Stimulated activated naive CD8-positive, alpha-beta T cell treated with anti-CD3 and anti-CD28 coated beads, Interleukin-15, amount 100 ng/mL, for 72 hours (primary cell): ENCODE measurements around the gene CCDC88B.

Experiments
- ATAC-seq: fragments of 150-1000 bp; cut with Tn5 transposase; 2 replicates; pipeline ENCODE4 v1.10.0; 2021; ENCODE audit warnings: mild to moderate bottlenecking, moderate library complexity
- DNase-seq, 2 donors: peaks; one replicate each; pipeline ENCODE4 v3.0.0; 2021 to 2022
- H3K27ac Mint-ChIP-seq, 2 donors: one replicate each; pipeline ENCODE4 v1.8.0; 2022; ENCODE audit warnings: mild to moderate bottlenecking in 2 of 2, mixed read lengths in 2 of 2, moderate library complexity in 2 of 2
- H3K27me3 Mint-ChIP-seq: one replicate; pipeline ENCODE4 v1.8.0; 2022; ENCODE audit warnings: mixed read lengths
- H3K4me1 Mint-ChIP-seq: one replicate; pipeline ENCODE4 v1.8.0; 2022; ENCODE audit warnings: mild to moderate bottlenecking, mixed read lengths
- H3K4me3 Mint-ChIP-seq, 2 donors: one replicate each; pipeline ENCODE4 v1.8.0; 2022; ENCODE audit warnings: mild to moderate bottlenecking in 2 of 2, mixed read lengths in 2 of 2, moderate library complexity in 1 of 2
- H3K9me3 Mint-ChIP-seq, 2 donors: one replicate each; pipeline ENCODE4 v1.8.0; 2022; ENCODE audit warnings: mixed read lengths in 2 of 2

Gene CCDC88B

GRCh38 chr11:64343767-64344559 lies 4.0 kb downstream of the CCDC88B start:
- Mint-ChIP-seq H3K9me3 (no peaks in the 10 kb centered on the region), H3K27me3 (no peaks in the 10 kb centered on the region), H3K27ac (no peak overlapping the region), H3K4me1 (peaks cover 52% of the 10 kb centered on the region), H3K4me3 (no peak overlapping the region)
- DNase-seq = no peak
- no peak for ATAC-seq

GRCh38 chr11:64344787-64345186 lies 4.8 kb downstream of the CCDC88B start:
- no peaks in the 10 kb centered on the region for H3K27me3 Mint-ChIP-seq
- DNase-seq (no peak), ATAC-seq (no peak)
- peaks cover 44% of the 10 kb centered on the region for H3K4me1 Mint-ChIP-seq
- no peak overlapping the region for H3K4me3 Mint-ChIP-seq
- H3K27ac Mint-ChIP-seq = no peak overlapping the region
- no peaks in the 10 kb centered on the region for H3K9me3 Mint-ChIP-seq

- ATAC-seq = no peak
- Mint-ChIP-seq H3K27me3 (no peaks in the 10 kb centered on the region), H3K9me3 (no peaks in the 10 kb centered on the region), H3K27ac (no peak overlapping the region), H3K4me3 (no peak overlapping the region), H3K4me1 (peaks cover 22% of the 10 kb centered on the region)
- DNase-seq = no peak
Observed at GRCh38 chr11:64347193-64347867, 7.3 kb downstream of the CCDC88B start.

DNA sequence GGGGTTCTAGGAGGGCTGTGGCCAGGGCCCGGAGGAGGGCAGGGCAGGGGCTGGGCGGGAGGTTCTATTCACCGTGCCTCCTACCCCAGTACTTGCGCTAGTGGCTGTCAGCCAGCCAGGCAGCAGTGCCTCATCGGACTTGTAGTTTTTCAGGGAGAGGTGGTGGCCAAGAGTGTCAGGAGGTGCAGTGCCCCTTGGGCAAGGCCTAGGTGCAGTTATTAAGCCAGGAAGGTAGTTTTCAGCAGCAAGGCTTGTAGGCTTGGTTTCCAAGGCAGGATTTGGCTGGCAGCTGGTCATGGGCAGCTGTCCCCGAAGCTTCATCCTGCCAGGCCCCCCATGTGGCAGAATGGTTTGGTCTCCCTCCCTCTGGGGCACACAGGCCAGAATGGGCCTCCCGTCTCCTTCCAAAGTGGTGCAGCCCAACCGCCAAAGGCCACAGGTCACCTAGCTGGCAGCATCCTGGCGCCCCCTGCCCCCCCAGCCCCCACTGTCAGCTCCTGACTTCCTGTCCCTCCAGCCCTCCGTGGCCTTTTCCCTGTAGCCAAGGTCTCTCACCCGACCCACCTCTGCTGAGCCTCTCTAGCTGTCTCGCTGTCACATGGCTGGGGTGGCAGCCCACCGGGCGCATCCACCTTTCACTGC lies 8.5 kb downstream of the CCDC88B start:
- no peaks in the 10 kb centered on the region for H3K9me3 Mint-ChIP-seq
- H3K27ac Mint-ChIP-seq = peak overlapping the region in 1 of 2 donors; percentile 74
- peaks cover 16% of the 10 kb centered on the region for H3K4me1 Mint-ChIP-seq
- ATAC-seq (no peak), DNase-seq (no peak)
- no peak overlapping the region for H3K4me3 Mint-ChIP-seq
- no peaks in the 10 kb centered on the region for H3K27me3 Mint-ChIP-seq

DNA sequence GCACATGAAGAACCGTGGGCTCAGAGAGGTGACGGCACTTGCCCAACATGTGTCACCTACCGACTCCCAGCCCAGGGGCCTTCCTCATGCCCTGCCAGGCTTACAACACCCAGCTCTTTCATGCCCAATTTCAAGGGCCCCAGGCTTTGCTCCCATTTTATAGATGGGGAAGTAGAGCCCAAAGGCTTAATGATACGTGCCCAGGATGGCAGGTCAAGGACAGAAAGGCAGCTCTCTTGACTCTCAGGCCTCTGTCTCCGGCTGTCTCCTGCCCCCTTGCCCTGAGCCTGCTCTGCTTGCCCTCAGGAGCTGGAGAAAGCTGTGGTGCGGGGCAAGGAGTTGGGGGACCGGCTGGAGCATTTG lies 9.0 kb downstream of the CCDC88B start:
- Mint-ChIP-seq H3K4me3 (no peak overlapping the region), H3K27me3 (no peaks in the 10 kb centered on the region), H3K27ac (peak overlapping the region; percentile 57 to 74), H3K9me3 (no peaks in the 10 kb centered on the region), H3K4me1 (peaks cover 16% of the 10 kb centered on the region)
- ATAC-seq (no peak), DNase-seq (no peak)

- Mint-ChIP-seq H3K27me3 (no peaks in the 10 kb centered on the region), H3K27ac (peak overlapping the region in 1 of 2 donors; percentile 57), H3K9me3 (no peaks in the 10 kb centered on the region), H3K4me1 (peaks cover 15% of the 10 kb centered on the region), H3K4me3 (no peak overlapping the region)
- DNase-seq = no peak
- ATAC-seq = no peak
Observed at GRCh38 chr11:64349404-64349803, 9.4 kb downstream of the CCDC88B start.

- peak; percentile 41 for ATAC-seq
- Mint-ChIP-seq H3K4me1 (peaks cover 15% of the 10 kb centered on the region), H3K9me3 (no peaks in the 10 kb centered on the region), H3K27ac (no peak overlapping the region), H3K27me3 (no peaks in the 10 kb centered on the region), H3K4me3 (no peak overlapping the region)
- no peak for DNase-seq
Observed at GRCh38 chr11:64351136-64351631, 11.2 kb downstream of the CCDC88B start.

- Mint-ChIP-seq H3K4me1 (peaks cover 25% of the 10 kb centered on the region), H3K27ac (peak overlapping the region in 1 of 2 donors; percentile 59), H3K4me3 (no peak overlapping the region), H3K9me3 (no peaks in the 10 kb centered on the region), H3K27me3 (no peaks in the 10 kb centered on the region)
- no peak for ATAC-seq
- no peak for DNase-seq
Observed at GRCh38 chr11:64352099-64352994, 12.3 kb downstream of the CCDC88B start.

DNA sequence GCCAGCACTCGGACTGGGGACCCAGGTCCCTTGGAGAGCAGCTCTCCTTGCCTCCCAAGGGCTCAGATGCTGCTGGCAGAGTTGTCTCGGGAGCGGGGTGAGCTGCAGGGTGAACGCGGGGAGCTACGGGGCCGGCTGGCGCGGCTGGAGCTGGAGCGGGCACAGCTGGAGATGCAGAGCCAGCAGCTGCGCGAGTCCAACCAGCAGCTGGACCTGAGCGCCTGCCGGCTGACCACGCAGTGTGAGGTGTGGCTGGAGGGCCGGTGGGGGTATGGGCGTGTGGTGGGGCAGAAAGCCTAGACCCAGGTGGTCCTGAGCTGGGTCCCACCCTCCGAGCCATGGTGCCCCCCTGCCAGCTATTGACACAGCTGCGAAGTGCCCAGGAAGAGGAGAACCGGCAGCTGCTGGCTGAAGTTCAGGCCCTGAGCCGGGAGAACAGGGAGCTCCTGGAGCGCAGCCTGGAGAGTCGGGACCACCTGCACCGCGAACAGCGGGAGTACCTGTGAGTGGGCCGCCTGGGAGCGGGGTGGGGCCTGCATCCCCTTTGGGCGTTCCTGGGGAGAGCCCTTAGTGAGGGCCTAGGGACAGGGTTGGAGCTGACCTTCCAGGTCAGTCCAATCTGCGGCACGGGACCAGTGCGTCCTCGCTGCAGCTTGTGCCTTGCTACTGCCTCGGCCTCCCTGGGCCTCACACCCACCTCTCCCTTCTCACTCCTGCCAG lies 13.2 kb downstream of the CCDC88B start:
- ATAC-seq (no peak), DNase-seq (no peak)
- no peak overlapping the region for H3K4me3 Mint-ChIP-seq
- no peaks in the 10 kb centered on the region for H3K9me3 Mint-ChIP-seq
- no peak overlapping the region for H3K27ac Mint-ChIP-seq
- no peaks in the 10 kb centered on the region for H3K27me3 Mint-ChIP-seq
- H3K4me1 Mint-ChIP-seq = peaks cover 33% of the 10 kb centered on the region

- no peak for DNase-seq
- no peak overlapping the region for H3K4me3 Mint-ChIP-seq
- peaks cover 39% of the 10 kb centered on the region for H3K4me1 Mint-ChIP-seq
- no peak overlapping the region for H3K27ac Mint-ChIP-seq
- no peaks in the 10 kb centered on the region for H3K27me3 Mint-ChIP-seq
- no peak for ATAC-seq
- no peaks in the 10 kb centered on the region for H3K9me3 Mint-ChIP-seq
Observed at GRCh38 chr11:64353715-64354506, 13.9 kb downstream of the CCDC88B start.

GRCh38 chr11:64355078-64355940 lies 15.3 kb downstream of the CCDC88B start:
- Mint-ChIP-seq H3K4me3 (no peak overlapping the region), H3K4me1 (peaks cover 51% of the 10 kb centered on the region), H3K9me3 (no peaks in the 10 kb centered on the region), H3K27me3 (no peaks in the 10 kb centered on the region), H3K27ac (no peak overlapping the region)
- ATAC-seq (peak; percentile 53), DNase-seq (peak; percentile 51 to 70)

GRCh38 chr11:64356498-64357411 lies 16.8 kb downstream of the CCDC88B start:
- DNase-seq (peak; percentile 29 to 50), ATAC-seq (no peak)
- peak overlapping the region in 1 of 2 donors; percentile 19 for H3K27ac Mint-ChIP-seq
- no peaks in the 10 kb centered on the region for H3K27me3 Mint-ChIP-seq
- no peaks in the 10 kb centered on the region for H3K9me3 Mint-ChIP-seq
- H3K4me1 Mint-ChIP-seq = peaks cover 65% of the 10 kb centered on the region
- H3K4me3 Mint-ChIP-seq = peak overlapping the region; percentile 50 to 53
